Spleen (tissue), 11 donors: Measurements from ENCODE around the gene CUL3. TPM values are rescaled to one million over a fixed set of nuclear protein-coding genes. Genes with fewer than 3 reads are reported as not detected.
A peak's percentile ranks its signal among the peaks of the same experiment; 100 is the strongest.
"Not testable (repeated sequence)": the region's sequence is repeated elsewhere in the genome, so short reads cannot be mapped to it uniquely, and the experiment has no call there.

ENCODE experiments used
- DNase-seq: peaks from one replicate; pipeline ENCODE4 v3.0.0-alpha.2; 2020
- H3K27ac ChIP-seq, 8 donors: fragments of 200-600 bp; sonication (generic) in 7 of 8; 1 replicate in 4 of 8; 2 replicates in 4 of 8; pipeline versions ENCODE4 v1.5.0 to v1.8.0; 2016 to 2021; ENCODE audit warnings: inconsistent platforms in 4 of 8, mild to moderate bottlenecking in 4 of 8, moderate library complexity in 1 of 8
- H3K27me3 ChIP-seq, 7 donors: fragments of 200-600 bp; sonication (generic) in 6 of 7; replicated peaks in 1 of 7; 1 replicate in 4 of 7; 2 replicates in 3 of 7; pipeline versions ENCODE4 v1.5.0 to v1.8.0; 2016 to 2021; ENCODE audit warnings: inconsistent platforms in 3 of 7, mild to moderate bottlenecking in 1 of 7
- H3K36me3 ChIP-seq, 6 donors: fragments of 200-600 bp; sonication (generic) in 5 of 6; 1 replicate in 4 of 6; 2 replicates in 2 of 6; pipeline versions ENCODE4 v1.5.0 to v1.8.0; 2016 to 2021; ENCODE audit warnings: inconsistent platforms in 2 of 6
- H3K4me1 ChIP-seq, 6 donors: fragments of 200-600 bp; sonication (generic) in 5 of 6; 1 replicate in 3 of 6; 2 replicates in 3 of 6; pipeline versions ENCODE4 v1.5.0 to v1.8.0; 2016 to 2021; ENCODE audit warnings: inconsistent platforms in 3 of 6
- H3K4me3 ChIP-seq, 8 donors: fragments of 200-600 bp; sonication (generic) in 7 of 8; 1 replicate in 4 of 8; 2 replicates in 4 of 8; pipeline versions ENCODE4 v1.5.0 to v1.8.0; 2016 to 2021; ENCODE audit warnings: inconsistent platforms in 4 of 8, mild to moderate bottlenecking in 4 of 8, moderate library complexity in 2 of 8
- H3K9me3 ChIP-seq, 8 donors: fragments of 200-600 bp; sonication (generic) in 7 of 8; 1 replicate in 4 of 8; 2 replicates in 4 of 8; pipeline versions ENCODE4 v1.5.0 to v1.8.0; 2016 to 2021; ENCODE audit warnings: inconsistent platforms in 4 of 8
- CTCF ChIP-seq, 11 experiments: fragments of 200-600 bp in 7 of 11; fragments of 450-650 bp in 4 of 11; sonication (generic) in 4 of 11; IDR thresholded peaks in 8 of 11; conservative IDR thresholded peaks in 3 of 11; 1 replicate in 7 of 11; 2 replicates in 4 of 11; pipeline versions ENCODE4 v1.4.0 to v1.8.0; 2016 to 2021; ENCODE audit warnings: antibody characterized with exemption in 11 of 11, inconsistent platforms in 4 of 11, mild to moderate bottlenecking in 1 of 11
- POLR2A ChIP-seq, 3 donors: fragments of 450-650 bp; IDR thresholded peaks; one replicate each; pipeline ENCODE4 v1.5.1; 2017; ENCODE audit warnings: antibody characterized with exemption in 3 of 3, mild to moderate bottlenecking in 1 of 3
- POLR2AphosphoS5 ChIP-seq, 3 donors: sonication (generic); formaldehyde crosslinking; IDR thresholded peaks; one replicate each; pipeline ENCODE4 v1.5.1; 2017; ENCODE audit warnings: antibody characterized with exemption in 3 of 3
- WGBS, 5 donors: extraction: QIAGEN DNeasy Blood & Tissue Kit in 3 of 5; methylation state at CpG; one replicate each; pipeline versions ENCODE4 v1.1.5 to v1.1.7; 2013 to 2018; 5-methylcytosine and 5-hydroxymethylcytosine counted together
- intact Hi-C: fragments of 100-400 bp; cut with DNase I; formaldehyde crosslinking; loops from one replicate; pipeline ENCODE4 v1.15.0; 2023; ENCODE audit warnings: low total_unique reads
- polyA plus RNA-seq, 3 donors: library from polyadenylated mRNA; stranded (reverse); fragments of 200-250 nt; gene quantifications; one replicate each; pipeline ENCODE4 v1.2.1, GENCODE V29; 2013
- total RNA-seq, 7 donors: library from RNA; depleted of rRNA in 3 of 7; stranded (reverse); fragments of >200 nt in 3 of 7; fragmentation: NEBNext Ultra II Directional in 4 of 7; extraction: Animal tissue kit (Norgen Biotek cat#: 25700) in 4 of 7; gene quantifications; one replicate each; pipeline versions ENCODE4 v1.1.0 to v1.2.1, GENCODE V29; 2016 to 2021
- donor health status: healthy with polysubstance abuse.
- donor health status: DM: no; HTN: no; CAD: no; lungs with moderate emphysema.
- donor health status: DM: no; HTN: no; CAD: no.
- donor health status: Bipolar disorder and iron deficiency.
- donor health status: healthy.
- donor health status: DM: no; HTN: no; CAD: no.
- donor health status: DM: yes; HTN: yes; CAD: no.

CUL3 gene
- total and polyA plus RNA-seq, 10 donors: 66.0 to 99.7 (median 83.6) TPM

GRCh38 chr2:224507789-224508188 is 77.4 kb downstream of the CUL3 start:
- intact Hi-C loops: no loop called here
- DNase-seq: no peak
- Histone ChIP-seq H3K27ac (no peak overlapping the region), H3K9me3 (no peaks in the 10 kb centered on the region), H3K4me3 (no peak overlapping the region), H3K4me1 (no peaks in the 10 kb centered on the region), H3K36me3 (peaks cover 0 to 80% (median 42%) of the 10 kb centered on the region in 6 donors), H3K27me3 (no peaks in the 10 kb centered on the region)
- WGBS, 5 donors: 94 to 100% (median 98%) methylated on average over 1 of the region's 1 CpG
- no peak for TF ChIP-seq POLR2AphosphoS5 (IDR thresholded peaks at IDR 0.05)
- TF ChIP-seq CTCF (IDR thresholded peaks at IDR 0.05 in 8 of 11, conservative IDR thresholded peaks at IDR 0.05 in 3 of 11): no peak
- TF ChIP-seq POLR2A (IDR thresholded peaks at IDR 0.05): no peak

- Histone ChIP-seq H3K27ac (no peak overlapping the region), H3K4me1 (no peaks in the 10 kb centered on the region), H3K9me3 (no peaks in the 10 kb centered on the region), H3K4me3 (no peak overlapping the region), H3K36me3 (peaks cover 0 to 81% (median 51%) of the 10 kb centered on the region in 6 donors), H3K27me3 (no peaks in the 10 kb centered on the region)
- intact Hi-C loops: no loop called here
- no peak for DNase-seq
- 96 to 100% (median 100%) methylated on average over 1 of the region's 1 CpG for WGBS, 5 donors
- TF ChIP-seq POLR2AphosphoS5 (IDR thresholded peaks at IDR 0.05): no peak
- TF ChIP-seq POLR2A (IDR thresholded peaks at IDR 0.05): no peak
- no peak for TF ChIP-seq CTCF (IDR thresholded peaks at IDR 0.05 in 8 of 11, conservative IDR thresholded peaks at IDR 0.05 in 3 of 11)
These were observed 78.7 kb downstream of the CUL3 start for GRCh38 chr2:224506494-224506893.

- no peak overlapping the region for H3K4me3 ChIP-seq
- H3K9me3 ChIP-seq: no peaks in the 10 kb centered on the region
- H3K36me3 ChIP-seq: peaks cover 3 to 100% (median 70%) of the 10 kb centered on the region in 6 donors
- H3K4me1 ChIP-seq: no peaks in the 10 kb centered on the region
- TF ChIP-seq POLR2AphosphoS5 (IDR thresholded peaks at IDR 0.05) (no peak), CTCF (IDR thresholded peaks at IDR 0.05 in 8 of 11, conservative IDR thresholded peaks at IDR 0.05 in 3 of 11) (no peak), POLR2A (IDR thresholded peaks at IDR 0.05) (no peak)
- intact Hi-C loops: no loop called here
- H3K27ac ChIP-seq: no peak overlapping the region
- no peaks in the 10 kb centered on the region for H3K27me3 ChIP-seq
- 88 to 90% (median 89%) methylated on average over 3 of the region's 3 CpGs for WGBS, 5 donors
- no peak for DNase-seq
These were observed 86.2 kb downstream of the CUL3 start for GRCh38 chr2:224498991-224499390.

- peaks cover 0 to 20% (median 7%) of the 10 kb centered on the region in 6 donors for H3K4me1 ChIP-seq
- no peak for DNase-seq
- intact Hi-C loops: no loop called here
- H3K36me3 ChIP-seq: peaks cover 0 to 85% (median 23%) of the 10 kb centered on the region in 6 donors
- H3K27me3 ChIP-seq: no peaks in the 10 kb centered on the region
- H3K9me3 ChIP-seq: peaks cover 0 to 10% (median 0%) of the 10 kb centered on the region in 8 donors
- H3K27ac ChIP-seq: no peak overlapping the region
- no peak for TF ChIP-seq POLR2AphosphoS5 (IDR thresholded peaks at IDR 0.05)
- TF ChIP-seq CTCF (IDR thresholded peaks at IDR 0.05 in 8 of 11, conservative IDR thresholded peaks at IDR 0.05 in 3 of 11): no peak
- TF ChIP-seq POLR2A (IDR thresholded peaks at IDR 0.05): no peak
- no peak overlapping the region for H3K4me3 ChIP-seq
- 90 to 94% (median 93%) methylated on average over 2 of the region's 2 CpGs for WGBS, 5 donors
These were observed 92.6 kb downstream of the CUL3 start for GRCh38 chr2:224492531-224492930.

- H3K9me3 ChIP-seq: peaks cover 0 to 10% (median 0%) of the 10 kb centered on the region in 8 donors
- DNase-seq, H3K27ac ChIP-seq, H3K4me3 ChIP-seq, intact Hi-C loops, H3K27me3 ChIP-seq: not testable (repeated sequence)
- H3K4me1 ChIP-seq: peaks cover 0 to 32% (median 7%) of the 10 kb centered on the region in 6 donors
- H3K36me3 ChIP-seq: peaks cover 0 to 70% (median 12%) of the 10 kb centered on the region in 6 donors
- WGBS, 5 donors: 95 to 100% (median 97%) methylated on average over 4 of the region's 4 CpGs
These were observed 97.2 kb downstream of the CUL3 start for GRCh38 chr2:224487940-224488339.

GRCh38 chr2:224485081-224486014 is 99.8 kb downstream of the CUL3 start:
- peak; percentile 69 for DNase-seq

More at GRCh38 chr2:224485081-224486014, 99.8 kb downstream of the CUL3 start:
- WGBS, 5 donors: 74 to 85% (median 79%) methylated on average over 14 to 18 of the region's 18 CpGs
- intact Hi-C loops, H3K4me3 ChIP-seq, H3K27me3 ChIP-seq: not testable (repeated sequence)
- peaks cover 0 to 27% (median 7%) of the 10 kb centered on the region in 6 donors for H3K4me1 ChIP-seq
- peaks cover 0 to 10% (median 0%) of the 10 kb centered on the region in 8 donors for H3K9me3 ChIP-seq
- H3K27ac ChIP-seq: peak overlapping the region in 1 of 8 donors; percentile 15
- H3K36me3 ChIP-seq: peaks cover 0 to 80% (median 23%) of the 10 kb centered on the region in 6 donors
